Testis (tissue), 2 donors: Measurements from ENCODE around the gene WFDC1.

Experiments used
- CTCF ChIP-seq, 3 experiments: fragments of 450-650 bp in 2 of 3; fragments of 200-600 bp in 1 of 3; sonication (generic) in 1 of 3; IDR thresholded peaks; one replicate each; pipeline ENCODE4 v1.5.1; 2016 to 2019; ENCODE audit warnings: antibody characterized with exemption in 3 of 3, mild to moderate bottlenecking in 2 of 3, moderate library complexity in 1 of 3
- POLR2A ChIP-seq: fragments of 450-650 bp; IDR thresholded peaks from one replicate; pipeline ENCODE4 v1.6.1; 2017; ENCODE audit warnings: antibody characterized with exemption, mild to moderate bottlenecking, moderate library complexity

GRCh38 chr16:84310642-84311041 is 16.0 kb downstream of the WFDC1 start:
- TF ChIP-seq POLR2A: no peak
- no peak for TF ChIP-seq CTCF (IDR thresholded peaks at IDR 0.05)
